DND-41 (cell line): ENCODE data around the gene BIRC7.

Experiments used
- ATAC-seq: fragments of 200-7000 bp; cut with Tn5 transposase; 3 replicates; pipeline ENCODE4 v1.9.1; 2021; ENCODE audit warnings: low read depth; ENCODE audit not compliant: insufficient read depth
- DNase-seq: peaks from one replicate; pipeline ENCODE4 v3.0.0-alpha.2; 2020
- H2AFZ ChIP-seq: 2 replicates; pipeline ENCODE4 v1.6.0; 2012; ENCODE audit warnings: low read depth, low read length
- H3K27ac ChIP-seq: 2 replicates; pipeline ENCODE4 v1.5.1; 2012; ENCODE audit warnings: low read length, inconsistent platforms
- H3K27me3 ChIP-seq: fragments of 200-600 bp; sonication (generic); 2 replicates; pipeline ENCODE4 v1.6.0; 2012; ENCODE audit warnings: low read length, mild to moderate bottlenecking, inconsistent platforms; ENCODE audit not compliant: insufficient read depth, poor library complexity
- H3K36me3 ChIP-seq: 2 replicates; pipeline ENCODE4 v1.5.1; 2012; ENCODE audit warnings: low read length, inconsistent platforms; ENCODE audit not compliant: insufficient read depth
- H3K4me1 ChIP-seq: 2 replicates; pipeline ENCODE4 v1.5.1; 2012; ENCODE audit warnings: mild to moderate bottlenecking, low read length; ENCODE audit not compliant: insufficient read depth
- H3K4me2 ChIP-seq: 2 replicates; pipeline ENCODE4 v1.6.0; 2012; ENCODE audit warnings: mild to moderate bottlenecking, moderate library complexity, low read length, inconsistent platforms; ENCODE audit not compliant: insufficient read depth
- H3K4me3 ChIP-seq, 2 experiments: fragments of 200-600 bp in 1 of 2; shearing (Covaris generic) in 1 of 2; 2 replicates each; pipeline ENCODE4 v1.5.1; 2012 to 2016; ENCODE audit warnings: inconsistent platforms in 2 of 2, low read length in 2 of 2, mild to moderate bottlenecking in 2 of 2, low read depth in 1 of 2, moderate library complexity in 1 of 2
- H3K79me2 ChIP-seq: 2 replicates; pipeline ENCODE4 v1.6.0; 2012; ENCODE audit warnings: low read length, inconsistent platforms; ENCODE audit not compliant: insufficient read depth
- H3K9ac ChIP-seq: 2 replicates; pipeline ENCODE4 v1.6.0; 2012; ENCODE audit warnings: low read depth, mild to moderate bottlenecking, inconsistent platforms, low read length, moderate library complexity
- H3K9me3 ChIP-seq: 2 replicates; pipeline ENCODE4 v1.5.1; 2012; ENCODE audit warnings: low read length, moderate library complexity, mild to moderate bottlenecking, inconsistent platforms; ENCODE audit not compliant: insufficient read depth, severe bottlenecking
- H4K20me1 ChIP-seq: 2 replicates; pipeline ENCODE4 v1.6.0; 2012; ENCODE audit warnings: low read length; ENCODE audit not compliant: insufficient read depth
- CTCF ChIP-seq: IDR thresholded peaks from 2 replicates; pipeline ENCODE4 v1.5.1; 2012; ENCODE audit warnings: borderline replicate concordance, low read length, moderate library complexity, mild to moderate bottlenecking; ENCODE audit not compliant: poor library complexity, severe bottlenecking; ENCODE audit errors: extremely low read depth
- EZH2 ChIP-seq: IDR thresholded peaks from 3 replicates; pipeline ENCODE4 v1.6.1; 2012; ENCODE audit warnings: borderline replicate concordance, low read depth, mild to moderate bottlenecking, moderate library complexity, low read length, inconsistent platforms; ENCODE audit not compliant: severe bottlenecking

BIRC7 gene

GRCh38 chr20:63192721-63193120 is 43.0 kb upstream of the BIRC7 start:
- Histone ChIP-seq H4K20me1 (peaks cover 73% of the 10 kb centered on the region), H3K27me3 (no peaks in the 10 kb centered on the region), H3K4me3 (no peak overlapping the region), H3K4me1 (peaks cover 9% of the 10 kb centered on the region), H3K9ac (no peak overlapping the region), H3K4me2 (no peak overlapping the region), H3K27ac (no peak overlapping the region), H2AFZ (no peak overlapping the region), H3K79me2 (peaks cover 23% of the 10 kb centered on the region), H3K9me3 (no peaks in the 10 kb centered on the region), H3K36me3 (peaks cover 34% of the 10 kb centered on the region)
- DNase-seq (no peak), ATAC-seq (no peak)
- no peak for TF ChIP-seq CTCF
- no peak for TF ChIP-seq EZH2

DNA sequence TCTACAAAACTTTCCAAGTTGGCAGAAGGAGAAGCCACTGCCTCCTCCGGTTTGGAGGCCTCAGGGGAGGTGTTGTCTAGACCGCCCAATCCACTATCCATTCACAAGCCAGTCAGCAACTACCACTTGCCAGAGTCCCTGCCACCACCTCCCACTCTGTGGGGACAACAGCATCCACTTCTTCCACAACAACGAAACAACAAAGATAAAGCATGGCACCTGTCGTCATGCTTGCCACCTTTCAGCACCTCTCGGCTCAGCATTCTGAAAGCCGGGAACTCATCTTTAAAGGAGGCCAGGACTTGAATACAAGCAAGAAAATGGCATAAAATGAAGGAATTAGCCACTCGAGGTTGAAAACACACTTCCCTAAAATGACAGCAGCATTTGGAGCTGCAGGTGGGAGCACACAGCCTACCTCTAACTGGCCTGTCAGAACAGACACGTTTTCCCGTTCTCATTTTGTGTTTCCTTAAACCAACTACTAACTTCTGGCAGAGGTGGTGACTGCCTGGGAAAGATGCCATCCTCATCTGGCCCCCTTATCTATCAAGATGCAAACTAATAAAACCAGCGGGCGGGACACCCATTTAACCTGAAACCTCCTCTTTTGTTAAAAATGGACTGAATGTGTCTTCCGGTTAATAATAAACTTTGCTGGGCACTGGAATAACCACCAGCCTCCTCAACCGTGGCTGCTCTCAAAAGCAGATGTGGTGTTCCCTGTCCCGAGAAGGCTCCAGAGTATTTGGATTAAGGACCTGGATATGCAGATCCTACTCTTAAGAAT is 41.5 kb upstream of the BIRC7 start:
- Histone ChIP-seq H2AFZ (no peak overlapping the region), H4K20me1 (peaks cover 77% of the 10 kb centered on the region), H3K4me1 (peaks cover 4% of the 10 kb centered on the region), H3K9me3 (no peaks in the 10 kb centered on the region), H3K9ac (no peak overlapping the region), H3K4me3 (no peak overlapping the region), H3K27ac (no peak overlapping the region), H3K4me2 (no peak overlapping the region), H3K79me2 (peaks cover 38% of the 10 kb centered on the region), H3K36me3 (peaks cover 46% of the 10 kb centered on the region), H3K27me3 (no peaks in the 10 kb centered on the region)
- TF ChIP-seq CTCF, result no peak
- DNase-seq (no peak), ATAC-seq (no peak)

GRCh38 chr20:63194797-63195173 is 40.9 kb upstream of the BIRC7 start:
- Histone ChIP-seq H3K9ac (no peak overlapping the region), H3K27ac (no peak overlapping the region), H3K9me3 (no peaks in the 10 kb centered on the region), H3K36me3 (peaks cover 52% of the 10 kb centered on the region), H4K20me1 (peaks cover 79% of the 10 kb centered on the region), H3K27me3 (no peaks in the 10 kb centered on the region), H3K79me2 (peaks cover 44% of the 10 kb centered on the region), H3K4me2 (no peak overlapping the region), H3K4me3 (no peak overlapping the region), H2AFZ (no peak overlapping the region), H3K4me1 (no peaks in the 10 kb centered on the region)
- TF ChIP-seq EZH2 (no peak), CTCF (no peak)
- no peak for ATAC-seq
- DNase-seq, result no peak
